ENCODE results near the gene XPR1.

- TF ChIP-seq POLR2A (IDR thresholded peaks at IDR 0.05) (no peak), CTCF (IDR thresholded peaks at IDR 0.05) (no peak), POLR2AphosphoS5 (IDR thresholded peaks at IDR 0.05) (no peak), EP300 (IDR thresholded peaks at IDR 0.05) (no peak)
These were observed 9.8 kb downstream of the XPR1 start for GRCh38 chr1:180641662-180642061.
